Measurements from ENCODE around the gene PAMR1.

GRCh38 chr11:35491231-35491871, 34.1 kb downstream of the PAMR1 start:
- no peak for TF ChIP-seq POLR2AphosphoS5 (IDR thresholded peaks at IDR 0.05; ENCODE audit: low read depth, low read length)
- no peak for TF ChIP-seq SIN3A (IDR thresholded peaks at IDR 0.05; ENCODE audit: borderline replicate concordance, insufficient read depth, low read length)
- TF ChIP-seq TAF1 (IDR thresholded peaks at IDR 0.05; ENCODE audit: borderline replicate concordance, insufficient read depth, low read length): no peak
- no peak for TF ChIP-seq REST (IDR thresholded peaks at IDR 0.05; ENCODE audit: insufficient read depth in 1 of 2, low read depth in 2 of 2, low read length in 2 of 2)

Data from PFSK-1 (cell line).